Tibial nerve (tissue), 4 donors: Measurements from ENCODE around the gene SELENBP1. TPM values are rescaled to one million over a fixed set of nuclear protein-coding genes. Genes with fewer than 3 reads are reported as not detected.
"Not testable (repeated sequence)": the region's sequence is repeated elsewhere in the genome, so short reads cannot be mapped to it uniquely, and the experiment has no call there.

Source experiments
- DNase-seq, 2 donors: peaks; one replicate each; pipeline ENCODE4 v3.0.0-alpha.2; 2019; ENCODE audit warnings: low spot score in 2 of 2
- H3K27ac ChIP-seq, 4 donors: fragments of 200-600 bp; sonication (generic) in 3 of 4; one replicate each; pipeline ENCODE4 v1.5.1; 2017 to 2019; ENCODE audit warnings: mild to moderate bottlenecking in 1 of 4
- H3K27me3 ChIP-seq, 2 donors: fragments of 200-600 bp; sonication (generic) in 1 of 2; one replicate each; pipeline versions ENCODE4 v1.5.1 to v1.6.0; 2017 to 2019
- H3K36me3 ChIP-seq, 3 donors: fragments of 200-600 bp; sonication (generic); one replicate each; pipeline ENCODE4 v1.5.1; 2018 to 2019
- H3K4me1 ChIP-seq, 4 donors: fragments of 200-600 bp; sonication (generic) in 3 of 4; one replicate each; pipeline ENCODE4 v1.5.1; 2017 to 2019
- H3K4me3 ChIP-seq, 4 donors: fragments of 200-600 bp; sonication (generic) in 3 of 4; one replicate each; pipeline ENCODE4 v1.5.1; 2017 to 2019; ENCODE audit warnings: mild to moderate bottlenecking in 1 of 4, moderate library complexity in 1 of 4
- H3K9me3 ChIP-seq, 4 donors: fragments of 200-600 bp; sonication (generic) in 3 of 4; one replicate each; pipeline ENCODE4 v1.5.1; 2017 to 2019
- CTCF ChIP-seq, 5 experiments: fragments of 200-600 bp in 3 of 5; fragments of 450-650 bp in 2 of 5; sonication (generic) in 3 of 5; IDR thresholded peaks; one replicate each; pipeline ENCODE4 v1.5.1; 2016 to 2019; ENCODE audit warnings: antibody characterized with exemption in 5 of 5, mild to moderate bottlenecking in 3 of 5, moderate library complexity in 2 of 5
- EP300 ChIP-seq, 2 donors: sonication (generic); formaldehyde crosslinking; IDR thresholded peaks; one replicate each; pipeline ENCODE4 v1.6.1; 2017; ENCODE audit warnings: antibody characterized with exemption in 2 of 2, mild to moderate bottlenecking in 1 of 2
- POLR2A ChIP-seq, 2 donors: fragments of 450-650 bp; IDR thresholded peaks; one replicate each; pipeline ENCODE4 v1.6.1; 2017; ENCODE audit warnings: antibody characterized with exemption in 2 of 2, mild to moderate bottlenecking in 2 of 2, moderate library complexity in 2 of 2
- WGBS, 2 donors: methylation state at CpG; one replicate each; pipeline ENCODE4 v1.1.5; 2018; 5-methylcytosine and 5-hydroxymethylcytosine counted together
- total RNA-seq, 4 donors: library from RNA; depleted of rRNA; stranded (reverse); fragments of >200 nt; gene quantifications; one replicate each; pipeline ENCODE4 v1.1.0, GENCODE V29; 2016

Gene SELENBP1
- total RNA-seq, 4 donors from 2014 or later = 65.7 to 159 (median 130) TPM

GRCh38 chr1:151393583-151393982 is 21.1 kb upstream of the SELENBP1 start:
- H3K9me3 ChIP-seq = no peaks in the 10 kb centered on the region
- H3K4me3 ChIP-seq = no peak overlapping the region
- H3K27ac ChIP-seq = no peak overlapping the region
- H3K36me3 ChIP-seq = no peaks in the 10 kb centered on the region
- TF ChIP-seq POLR2A (IDR thresholded peaks at IDR 0.05) = no peak
- TF ChIP-seq CTCF (IDR thresholded peaks at IDR 0.05) = no peak
- TF ChIP-seq EP300 (IDR thresholded peaks at IDR 0.05) = no peak
- H3K4me1 ChIP-seq = no peaks in the 10 kb centered on the region
- H3K27me3 ChIP-seq = no peaks in the 10 kb centered on the region
- no peak for DNase-seq

- DNase-seq = no peak
- Histone ChIP-seq H3K4me1 (no peaks in the 10 kb centered on the region), H3K9me3 (no peaks in the 10 kb centered on the region), H3K27ac (no peak overlapping the region), H3K36me3 (no peaks in the 10 kb centered on the region), H3K4me3 (no peak overlapping the region), H3K27me3 (no peaks in the 10 kb centered on the region)
- no peak for TF ChIP-seq CTCF (IDR thresholded peaks at IDR 0.05)
- TF ChIP-seq EP300 (IDR thresholded peaks at IDR 0.05) = no peak
- no peak for TF ChIP-seq POLR2A (IDR thresholded peaks at IDR 0.05)
- WGBS, 2 donors = 83 to 85% methylated on average over 3 of the region's 3 CpGs
Observed at GRCh38 chr1:151391079-151391563, 18.6 kb upstream of the SELENBP1 start.

- H3K4me3 ChIP-seq, H3K4me1 ChIP-seq, H3K9me3 ChIP-seq, DNase-seq, H3K27ac ChIP-seq, H3K27me3 ChIP-seq, H3K36me3 ChIP-seq: not testable (repeated sequence)
- 93% methylated on average over 22 of the region's 22 CpGs for WGBS, 2 donors
Observed at GRCh38 chr1:151390221-151391078, 17.9 kb upstream of the SELENBP1 start.

- Histone ChIP-seq H3K27ac (no peak overlapping the region), H3K4me3 (no peak overlapping the region), H3K4me1 (no peaks in the 10 kb centered on the region), H3K27me3 (no peaks in the 10 kb centered on the region), H3K9me3 (no peaks in the 10 kb centered on the region), H3K36me3 (no peaks in the 10 kb centered on the region)
- no peak for DNase-seq
- 64 to 97% methylated on average over 2 of the region's 2 CpGs for WGBS, 2 donors
- TF ChIP-seq EP300 (IDR thresholded peaks at IDR 0.05) = no peak
- TF ChIP-seq POLR2A (IDR thresholded peaks at IDR 0.05) = no peak
- TF ChIP-seq CTCF (IDR thresholded peaks at IDR 0.05) = no peak
Observed at GRCh38 chr1:151386002-151386401, 13.5 kb upstream of the SELENBP1 start.

- H3K4me3 ChIP-seq = no peak overlapping the region
- DNase-seq = no peak
- TF ChIP-seq POLR2A (IDR thresholded peaks at IDR 0.05) (no peak), CTCF (IDR thresholded peaks at IDR 0.05) (no peak), EP300 (IDR thresholded peaks at IDR 0.05) (no peak)
- H3K36me3 ChIP-seq = no peaks in the 10 kb centered on the region
- H3K4me1 ChIP-seq = no peaks in the 10 kb centered on the region
- 71 to 79% methylated on average over 3 of the region's 3 CpGs for WGBS, 2 donors
- no peak overlapping the region for H3K27ac ChIP-seq
- no peaks in the 10 kb centered on the region for H3K9me3 ChIP-seq
- no peaks in the 10 kb centered on the region for H3K27me3 ChIP-seq
Observed at GRCh38 chr1:151384584-151384983, 12.1 kb upstream of the SELENBP1 start.
